GM21723 (cell line): ENCODE measurements around the gene NBPF6.
"Not testable (repeated sequence)": the region's sequence is repeated elsewhere in the genome, so short reads cannot be mapped to it uniquely, and the experiment has no call there.

Source experiments
- ATAC-seq: cut with Tn5 transposase; IDR thresholded peaks from one replicate; pipeline ENCODE4 v1.9.1; 2021; ENCODE audit warnings: mild to moderate bottlenecking, moderate library complexity; ENCODE audit not compliant: unreplicated experiment

Gene NBPF6, protein sequence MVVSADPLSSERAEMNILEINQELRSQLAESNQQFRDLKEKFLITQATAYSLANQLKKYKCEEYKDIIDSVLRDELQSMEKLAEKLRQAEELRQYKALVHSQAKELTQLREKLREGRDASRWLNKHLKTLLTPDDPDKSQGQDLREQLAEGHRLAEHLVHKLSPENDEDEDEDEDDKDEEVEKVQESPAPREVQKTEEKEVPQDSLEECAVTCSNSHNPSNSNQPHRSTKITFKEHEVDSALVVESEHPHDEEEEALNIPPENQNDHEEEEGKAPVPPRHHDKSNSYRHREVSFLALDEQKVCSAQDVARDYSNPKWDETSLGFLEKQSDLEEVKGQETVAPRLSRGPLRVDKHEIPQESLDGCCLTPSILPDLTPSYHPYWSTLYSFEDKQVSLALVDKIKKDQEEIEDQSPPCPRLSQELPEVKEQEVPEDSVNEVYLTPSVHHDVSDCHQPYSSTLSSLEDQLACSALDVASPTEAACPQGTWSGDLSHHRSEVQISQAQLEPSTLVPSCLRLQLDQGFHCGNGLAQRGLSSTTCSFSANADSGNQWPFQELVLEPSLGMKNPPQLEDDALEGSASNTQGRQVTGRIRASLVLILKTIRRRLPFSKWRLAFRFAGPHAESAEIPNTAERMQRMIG

GRCh38 chr1:108450043-108450442 is at the start of gene NBPF6:
NBPF6 (plus strand) TSS chr1:108450343; CDS start chr1:108450602, 259 bp downstream.
- not testable (repeated sequence) for ATAC-seq

GRCh38 chr1:108411098-108411833 is 38.9 kb upstream of the NBPF6 start:
- not testable (repeated sequence) for ATAC-seq

- ATAC-seq: not testable (repeated sequence)
Observed at GRCh38 chr1:108420129-108420528, 30.0 kb upstream of the NBPF6 start.

DNA sequence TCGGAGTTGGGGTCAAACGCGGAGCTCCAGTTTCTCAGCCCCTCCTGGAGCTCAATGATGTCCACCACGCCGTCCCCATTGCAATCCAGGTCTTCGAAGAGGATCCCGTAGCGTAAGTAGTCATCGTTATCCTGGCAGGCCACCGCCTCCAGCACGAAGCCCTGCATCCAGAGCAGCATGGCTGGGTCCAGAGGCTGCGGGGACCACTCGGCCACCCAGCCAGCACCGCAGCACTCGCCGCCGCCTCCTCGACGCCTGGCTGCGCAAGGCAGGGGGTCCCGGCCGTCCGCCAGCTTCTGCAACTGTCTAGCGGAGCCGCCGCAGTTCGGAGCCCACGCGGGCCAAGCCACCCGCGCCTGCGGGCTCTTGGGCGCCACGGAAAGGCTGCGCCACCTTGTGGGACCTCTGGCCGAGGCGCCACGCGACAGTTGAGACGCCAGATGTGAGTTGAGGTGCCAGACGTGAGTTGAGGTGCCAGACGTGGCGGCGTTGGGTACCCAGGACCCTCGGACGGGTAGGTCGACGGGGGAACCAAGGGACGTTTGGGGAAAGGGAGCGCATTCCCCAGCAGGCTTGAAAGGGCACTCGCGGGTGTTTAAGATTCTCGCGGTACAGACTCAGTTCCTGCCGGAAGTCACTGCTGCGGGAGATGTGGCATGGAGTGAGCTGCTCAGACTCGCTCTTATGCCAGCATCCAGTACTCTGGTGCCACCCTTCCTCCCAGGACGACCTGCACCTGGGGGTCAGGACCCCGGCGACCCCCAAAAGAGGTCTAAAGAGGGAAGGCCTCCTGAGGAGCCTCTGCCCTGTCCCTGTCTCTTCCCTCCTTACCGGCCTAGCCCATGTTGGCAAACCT is 28.9 kb upstream of the NBPF6 start:
- not testable (repeated sequence) for ATAC-seq

- ATAC-seq: not testable (repeated sequence)
Observed at GRCh38 chr1:108426877-108427276, 23.3 kb upstream of the NBPF6 start.

DNA sequence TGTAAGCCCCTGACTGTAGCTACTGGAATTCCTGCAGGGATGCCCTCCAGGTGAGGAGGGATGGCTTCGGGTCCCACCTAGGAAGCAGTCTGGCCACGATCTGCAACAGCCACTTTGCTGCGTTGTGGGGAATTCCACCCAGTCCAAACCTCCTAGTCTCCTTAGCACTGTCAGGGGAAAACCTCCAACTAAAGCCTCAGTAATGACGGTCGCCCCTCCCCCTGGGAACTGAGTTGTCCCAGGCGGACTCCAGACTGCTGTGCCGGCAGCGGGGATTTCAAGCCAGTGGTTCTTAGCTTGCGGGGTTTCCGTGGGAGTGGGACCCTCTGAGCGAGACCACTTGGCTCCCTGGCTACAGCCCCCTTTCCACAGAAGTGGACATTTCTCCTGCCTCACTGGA is 18.1 kb upstream of the NBPF6 start:
- not testable (repeated sequence) for ATAC-seq

GRCh38 chr1:108433404-108433803 is 16.7 kb upstream of the NBPF6 start:
- ATAC-seq: not testable (repeated sequence)

DNA sequence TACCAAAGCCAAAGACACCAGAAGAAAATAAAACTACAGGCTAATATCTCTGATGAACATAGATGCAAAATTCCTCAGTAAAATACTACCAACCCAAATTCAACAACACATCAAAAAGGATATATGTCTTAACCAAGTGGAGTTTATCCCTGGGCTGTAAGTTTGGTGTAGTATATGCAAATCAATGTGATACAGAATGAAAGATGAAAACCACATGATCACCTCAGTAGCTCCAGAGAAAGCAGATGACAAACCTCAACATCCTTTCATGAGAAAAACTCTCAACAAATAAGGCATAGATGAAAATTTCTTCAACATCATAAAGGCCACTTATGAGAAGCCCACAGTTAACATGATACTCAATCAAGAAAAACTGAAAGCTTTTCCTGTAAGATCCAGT is 11.6 kb upstream of the NBPF6 start:
- peak; percentile 95 for ATAC-seq

DNA sequence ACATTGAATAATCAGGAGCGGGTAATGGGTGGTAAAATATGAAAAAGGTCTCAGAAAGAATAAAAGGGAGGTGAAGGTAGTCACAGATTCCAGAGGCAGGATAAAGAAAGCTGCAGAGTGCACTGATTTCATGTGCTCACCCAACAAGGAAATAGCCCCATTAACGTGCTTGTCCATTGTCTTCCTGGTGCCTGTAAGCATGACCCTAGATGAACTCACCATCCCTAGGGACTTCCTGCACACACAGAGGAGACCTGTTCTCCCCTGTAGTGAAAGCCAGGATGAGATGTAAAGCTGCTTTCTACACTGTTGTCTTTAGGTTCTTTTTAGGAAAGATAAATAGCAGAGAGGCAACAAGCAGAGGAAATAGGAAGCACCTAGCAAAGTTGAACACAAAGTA is 4.4 kb downstream of the NBPF6 start:
- ATAC-seq: not testable (repeated sequence)

- ATAC-seq: not testable (repeated sequence)
Observed at GRCh38 chr1:108458661-108459060, 8.5 kb downstream of the NBPF6 start.

GRCh38 chr1:108461758-108462157 is 11.6 kb downstream of the NBPF6 start:
- ATAC-seq: not testable (repeated sequence)

DNA sequence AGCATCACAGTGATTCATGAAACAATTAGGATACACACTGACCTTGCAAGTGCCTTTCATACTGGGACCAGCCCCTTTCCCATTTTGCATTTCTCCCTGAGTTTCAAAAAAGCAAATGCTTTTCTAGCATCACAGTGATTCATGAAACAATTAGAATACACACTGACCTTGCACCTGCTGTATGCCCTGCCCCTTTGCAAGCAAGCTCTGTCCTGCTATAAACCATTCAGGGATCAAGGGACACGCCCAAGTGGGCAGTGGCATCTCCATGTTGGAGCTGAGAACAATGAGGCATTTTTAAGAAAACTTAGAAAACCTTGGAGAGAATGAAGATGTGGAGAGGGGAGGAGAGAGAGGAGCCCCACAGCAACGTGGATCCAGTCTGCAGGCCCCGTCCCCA is 13.8 kb downstream of the NBPF6 start:
- ATAC-seq: not testable (repeated sequence)

DNA sequence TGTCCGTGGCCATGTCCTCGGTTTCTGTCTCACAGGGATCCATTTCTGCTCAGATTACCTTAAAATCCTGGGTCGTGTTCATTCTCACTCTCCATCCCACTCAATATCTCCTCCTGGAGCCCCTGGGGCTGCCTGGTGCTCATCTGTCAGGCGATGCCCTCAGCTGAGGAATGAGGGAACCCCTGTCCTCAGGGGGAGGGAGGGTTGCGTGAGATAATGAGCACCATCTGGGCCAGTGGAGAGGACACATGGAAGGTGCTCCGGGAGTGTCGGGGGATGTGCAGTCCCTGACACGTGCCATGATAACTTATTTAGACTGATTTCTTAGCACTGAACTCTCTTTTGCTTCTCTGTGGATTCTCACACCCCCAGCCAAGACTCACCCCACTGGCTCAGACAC is 16.0 kb downstream of the NBPF6 start:
- ATAC-seq: not testable (repeated sequence)

- not testable (repeated sequence) for ATAC-seq
Observed at GRCh38 chr1:108467155-108467554, 17.0 kb downstream of the NBPF6 start.

DNA sequence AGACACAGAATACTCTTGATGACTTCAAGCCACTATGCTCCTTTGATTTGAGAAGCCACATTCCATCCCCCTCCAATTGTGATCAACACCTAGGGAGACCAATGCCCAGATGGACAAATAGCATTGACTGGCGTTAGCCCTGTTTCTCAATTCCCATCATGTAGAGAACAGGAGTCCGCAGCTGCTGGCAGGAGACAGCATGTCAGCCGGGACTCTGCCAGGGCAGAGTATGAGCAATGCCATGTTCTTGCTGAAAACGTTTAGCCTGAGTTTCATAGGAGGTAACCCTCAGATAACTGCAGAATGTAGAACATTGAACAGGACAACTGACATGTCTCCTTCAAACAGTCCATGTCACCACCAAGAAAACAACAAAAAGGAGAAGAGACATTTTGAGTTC is 20.6 kb downstream of the NBPF6 start:
- not testable (repeated sequence) for ATAC-seq

DNA sequence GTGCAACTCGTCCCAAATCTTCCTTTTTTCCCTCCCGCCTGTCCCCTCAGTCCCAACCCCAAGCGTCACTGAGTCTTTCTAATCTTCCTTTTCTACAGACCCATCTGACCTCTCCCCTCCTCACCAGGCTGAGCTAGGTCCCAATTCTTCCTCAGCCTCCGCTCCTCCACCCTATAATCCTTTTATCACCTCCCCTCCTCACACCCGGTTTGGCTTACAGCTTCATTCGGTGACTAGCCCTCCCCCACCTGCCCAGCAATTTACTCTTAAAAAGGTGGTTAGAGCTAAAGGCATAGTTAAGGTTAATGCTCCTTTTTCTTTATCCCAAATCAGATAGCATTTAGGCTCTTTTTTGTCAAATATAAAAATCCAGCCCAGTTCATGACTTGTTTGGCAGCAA is 24.4 kb downstream of the NBPF6 start:
- ATAC-seq: not testable (repeated sequence)

GRCh38 chr1:108478429-108479015 is 28.4 kb downstream of the NBPF6 start:
- ATAC-seq: no peak

DNA sequence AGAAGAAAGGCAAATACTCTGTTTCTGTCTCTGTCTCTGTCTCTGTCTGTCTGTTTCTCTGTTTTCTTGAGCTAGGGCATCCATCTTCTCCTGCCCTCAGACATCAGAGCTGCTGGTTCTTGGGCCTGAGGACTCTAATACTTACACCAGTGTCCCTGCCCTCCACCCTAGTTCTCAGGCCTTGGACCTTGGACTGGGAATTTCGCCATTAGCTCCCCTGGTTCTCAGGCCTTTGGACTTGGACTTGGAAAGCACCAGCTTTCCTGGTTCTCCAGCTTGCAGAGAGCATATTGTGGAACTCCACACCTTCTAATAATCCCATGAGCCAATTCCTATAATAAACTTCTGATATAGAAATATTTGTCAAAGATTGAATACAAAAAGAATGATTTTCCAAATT is 32.6 kb downstream of the NBPF6 start:
- ATAC-seq: no peak

GRCh38 chr1:108485990-108486389 is 35.8 kb downstream of the NBPF6 start:
- ATAC-seq: not testable (repeated sequence)

- not testable (repeated sequence) for ATAC-seq
Observed at GRCh38 chr1:108486707-108487106, 36.6 kb downstream of the NBPF6 start.
